Endothelial cell of umbilical vein (primary cell): ENCODE data around the gene BMP2K. TPM values are rescaled to one million over a fixed set of nuclear protein-coding genes. Genes with fewer than 3 reads are reported as not detected.

Experiments
- BruUV-seq: library from RNA; stranded (reverse); fragments of 400-500 nt; replicated peaks from 2 replicates; lab custom pipeline; 2021; lab: Mats Ljungman, UMichigan
- CTCF ChIA-PET: fragments of 300-600, 350-600 bp; sonication (Branson Sonifier 250); formaldehyde crosslinking; loops from one replicate; lab custom pipeline; 2021; ENCODE audit warnings: antibody characterized with exemption, inconsistent platforms; lab: Charles Lee
- POLR2A ChIA-PET: fragments of 300-600, 350-600 bp; sonication (Branson Sonifier 250); formaldehyde crosslinking; loops from one replicate; lab custom pipeline; 2021; ENCODE audit warnings: antibody characterized with exemption, inconsistent platforms; lab: Charles Lee
- DNase-seq: peaks from one replicate; pipeline ENCODE4 v3.0.0-alpha.2; 2011; ENCODE audit warnings: low read depth, low spot score
- FAIRE-seq: peaks from 2 replicates; lab custom pipeline; 2011; peaks lifted over from hg19 to GRCh38; lab: Jason Lieb, UNC
- H2AFZ ChIP-seq: 2 replicates; pipeline ENCODE4 v1.6.0; 2012; ENCODE audit warnings: low read depth, low read length, control low read depth, inconsistent platforms
- H3K27ac ChIP-seq: 2 replicates; pipeline ENCODE4 v1.5.1; 2011; ENCODE audit warnings: low read depth, mild to moderate bottlenecking, control low read depth, low read length, moderate library complexity; ENCODE audit not compliant: insufficient read depth
- H3K27me3 ChIP-seq, 2 experiments: 2 replicates each; pipeline versions ENCODE4 v1.6.0 to v1.6.1; 2011; ENCODE audit warnings: low read length in 2 of 2, mixed read lengths in 1 of 2; ENCODE audit not compliant: control insufficient read depth in 2 of 2, insufficient read depth in 2 of 2
- H3K36me3 ChIP-seq, 2 experiments: 2 replicates in 1 of 2; 3 replicates in 1 of 2; pipeline ENCODE4 v1.5.1; 2011; ENCODE audit warnings: low read length in 2 of 2, mild to moderate bottlenecking in 1 of 2, moderate library complexity in 1 of 2; ENCODE audit not compliant: control insufficient read depth in 2 of 2, insufficient read depth in 2 of 2; ENCODE audit errors: extremely low read depth in 1 of 2
- H3K4me1 ChIP-seq: 3 replicates; pipeline ENCODE4 v1.5.1; 2011; ENCODE audit warnings: mild to moderate bottlenecking, low read length; ENCODE audit not compliant: control insufficient read depth, insufficient read depth; ENCODE audit errors: extremely low read depth
- H3K4me2 ChIP-seq: 2 replicates; pipeline ENCODE4 v1.6.1; 2011; ENCODE audit warnings: low read length, control low read depth, mixed read lengths; ENCODE audit not compliant: insufficient read depth
- H3K4me3 ChIP-seq, 3 experiments: fragments of 200-600 bp in 1 of 3; sonication (generic), shearing (Covaris generic) in 1 of 3; replicated peaks in 1 of 3; 2 replicates each; pipeline ENCODE4 v1.5.1; 2011 to 2016; ENCODE audit warnings: control low read depth in 3 of 3, low read length in 3 of 3, mild to moderate bottlenecking in 2 of 3, inconsistent platforms in 1 of 3, low read depth in 1 of 3, moderate library complexity in 1 of 3; ENCODE audit not compliant: insufficient read depth in 1 of 3
- H3K79me2 ChIP-seq: 2 replicates; pipeline ENCODE4 v1.6.0; 2012; ENCODE audit warnings: low read length, inconsistent platforms; ENCODE audit not compliant: control insufficient read depth, insufficient read depth
- H3K9ac ChIP-seq: replicated peaks from 2 replicates; pipeline ENCODE3; 2011; ENCODE audit warnings: low read length, control low read depth; ENCODE audit not compliant: insufficient read depth; ENCODE audit errors: extremely low read depth
- H3K9me1 ChIP-seq: replicated peaks from 3 replicates; pipeline ENCODE4 v1.6.0; 2011; ENCODE audit warnings: mild to moderate bottlenecking, low read length; ENCODE audit not compliant: control insufficient read depth, insufficient read depth; ENCODE audit errors: extremely low read depth
- H3K9me3 ChIP-seq: replicated peaks from 2 replicates; pipeline ENCODE4 v1.5.1; 2012; ENCODE audit warnings: low read length, inconsistent platforms; ENCODE audit not compliant: control insufficient read depth, insufficient read depth
- H4K20me1 ChIP-seq: replicated peaks from 2 replicates; pipeline ENCODE3; 2011; ENCODE audit warnings: mild to moderate bottlenecking, low read length; ENCODE audit not compliant: control insufficient read depth, insufficient read depth; ENCODE audit errors: extremely low read depth
- CTCF ChIP-seq, 2 donors: IDR thresholded peaks; 1 replicate in 1 of 2; 2 replicates in 1 of 2; pipeline ENCODE4 v1.5.1; 2011; ENCODE audit warnings: low read length in 2 of 2, mild to moderate bottlenecking in 2 of 2, moderate library complexity in 2 of 2, control low read depth in 1 of 2, inconsistent platforms in 1 of 2, low read depth in 1 of 2; ENCODE audit not compliant: insufficient read depth in 1 of 2; ENCODE audit errors: extremely low read depth in 1 of 2
- EZH2 ChIP-seq: IDR thresholded peaks from 2 replicates; pipeline ENCODE4 v1.6.1; 2012; ENCODE audit warnings: borderline replicate concordance, low read depth, mild to moderate bottlenecking, moderate library complexity, low read length, inconsistent platforms; ENCODE audit not compliant: severe bottlenecking
- FOS ChIP-seq: IDR thresholded peaks from 2 replicates; pipeline ENCODE4 v1.6.1; 2011; ENCODE audit warnings: mild to moderate bottlenecking, low read length, moderate library complexity, borderline replicate concordance; ENCODE audit not compliant: insufficient read depth
- GATA2 ChIP-seq: IDR thresholded peaks from 2 replicates; pipeline ENCODE4 v1.7.0; 2011; ENCODE audit warnings: low read depth, mild to moderate bottlenecking, moderate library complexity, mixed read lengths, low read length; ENCODE audit not compliant: insufficient read length, insufficient read depth
- JUN ChIP-seq: IDR thresholded peaks from 2 replicates; pipeline ENCODE4 v1.6.1; 2011; ENCODE audit warnings: borderline replicate concordance, low read depth; ENCODE audit not compliant: insufficient read length, insufficient read depth
- MAX ChIP-seq: IDR thresholded peaks from 2 replicates; pipeline ENCODE4 v1.6.1; 2011; ENCODE audit not compliant: insufficient read depth, insufficient read length
- MYC ChIP-seq: IDR thresholded peaks from one replicate; pipeline ENCODE4 v1.6.1; 2011; ENCODE audit warnings: mild to moderate bottlenecking, low read depth, low read length
- POLR2A ChIP-seq: IDR thresholded peaks from 2 replicates; pipeline ENCODE4 v1.6.1; 2012; ENCODE audit warnings: low read depth, mild to moderate bottlenecking, control low read depth, low read length
- POLR2AphosphoS5 ChIP-seq: IDR thresholded peaks from 2 replicates; pipeline ENCODE4 v1.6.1; 2012; ENCODE audit warnings: low read depth, mild to moderate bottlenecking, control low read depth, low read length, moderate library complexity; ENCODE audit not compliant: insufficient read depth
- dilution Hi-C: fragments of 300-500 bp; cut with MboI; formaldehyde crosslinking; loops from one replicate; pipeline ENCODE4 v1.15.0; 2019; ENCODE audit warnings: low sequenced_read_pairs; ENCODE audit not compliant: extremely low pct_ligation_motif_present
- intact Hi-C: fragments of 100-400 bp; cut with micrococcal nuclease; formaldehyde crosslinking; loops from one replicate; pipeline ENCODE4 v1.10.0; 2022
- polyA plus RNA-seq, 4 experiments: library from polyadenylated mRNA; depleted of rRNA in 3 of 4; stranded (reverse) in 3 of 4; unstranded in 1 of 4; fragments of >200 nt; gene quantifications; 2 replicates each; pipeline versions ENCODE4 v1.2.1 to v1.2.3, GENCODE V29; 2011 to 2012; ENCODE audit warnings: missing spikeins in 1 of 4
- total RNA-seq: library from RNA; stranded (reverse); gene quantifications from 2 replicates; pipeline ENCODE4 v1.2.3, GENCODE V29; 2021

Gene BMP2K
- total and polyA plus RNA-seq, 2 donors (not counting 3 experiments of a cell fraction or from before 2014, with no cell fraction given), result 16.1 to 37.9 TPM

GRCh38 chr4:78910612-78911011, 134.5 kb downstream of the BMP2K start:
- TF ChIP-seq JUN (no peak), POLR2A (no peak), FOS (no peak), MAX (no peak), POLR2AphosphoS5 (no peak), GATA2 (no peak), EZH2 (no peak), CTCF (IDR thresholded peaks at IDR 0.05; ENCODE audit: extremely low read depth in 1 of 2, insufficient read depth in 1 of 2, low read depth in 1 of 2, low read length in 2 of 2) (no peak), MYC (no peak)
- Histone ChIP-seq H3K9me3 (no peaks in the 10 kb centered on the region), H3K9me1 (no peaks in the 10 kb centered on the region), H3K9ac (no peak overlapping the region), H3K4me1 (no peaks in the 10 kb centered on the region), H3K27me3 (no peaks in the 10 kb centered on the region), H3K4me3 (no peak overlapping the region), H2AFZ (no peak overlapping the region), H3K36me3 (peaks cover 0 to 8% of the 10 kb centered on the region in 2 experiments), H3K79me2 (no peaks in the 10 kb centered on the region), H3K4me2 (no peak overlapping the region), H4K20me1 (no peaks in the 10 kb centered on the region), H3K27ac (no peak overlapping the region)
- DNase-seq (no peak), FAIRE-seq (no peak)
- POLR2A ChIA-PET, result no interaction called here
- dilution Hi-C loops, result no loop called here
- intact Hi-C loops, result no loop called here
- BruUV-seq, result no TSS peak
- CTCF ChIA-PET, result no interaction called here
